Measurements from ENCODE around the gene ITPKB.

DNA sequence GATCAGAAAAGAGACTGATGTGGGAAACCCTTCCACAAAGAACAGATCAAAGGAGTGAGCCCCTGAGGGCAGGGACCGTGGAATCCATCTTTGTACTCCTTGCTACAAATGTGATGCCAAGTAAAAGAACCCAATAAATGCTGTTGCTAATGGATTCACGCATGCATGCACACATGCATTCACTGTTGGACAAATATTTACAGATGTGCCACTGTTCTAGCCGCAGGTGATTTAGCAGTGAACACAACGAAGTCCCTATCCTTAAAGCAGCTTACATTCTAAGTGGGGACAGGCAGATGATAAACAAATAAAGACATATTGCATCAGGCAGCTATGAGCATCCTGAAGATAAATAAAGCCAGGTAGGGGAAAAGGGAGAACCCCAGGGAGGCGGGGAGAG is 67.8 kb downstream of the ITPKB start:
- TF ChIP-seq CTCF (IDR thresholded peaks at IDR 0.05) (no peak), POLR2AphosphoS5 (IDR thresholded peaks at IDR 0.05; ENCODE audit: low read depth, low read length) (no peak), TCF12 (IDR thresholded peaks at IDR 0.05) (no peak), TAF1 (IDR thresholded peaks at IDR 0.05; ENCODE audit: borderline replicate concordance, low read depth, low read length) (no peak), ELF1 (IDR thresholded peaks at IDR 0.05) (no peak), RFX5 (IDR thresholded peaks at IDR 0.05; ENCODE audit: low read length) (no peak), JUND (IDR thresholded peaks at IDR 0.05) (no peak), MXI1 (IDR thresholded peaks at IDR 0.05; ENCODE audit: low read depth, low read length) (no peak), RAD21 (IDR thresholded peaks at IDR 0.05; ENCODE audit: low read length) (no peak)
- TF ChIP-seq, protein P1, sequence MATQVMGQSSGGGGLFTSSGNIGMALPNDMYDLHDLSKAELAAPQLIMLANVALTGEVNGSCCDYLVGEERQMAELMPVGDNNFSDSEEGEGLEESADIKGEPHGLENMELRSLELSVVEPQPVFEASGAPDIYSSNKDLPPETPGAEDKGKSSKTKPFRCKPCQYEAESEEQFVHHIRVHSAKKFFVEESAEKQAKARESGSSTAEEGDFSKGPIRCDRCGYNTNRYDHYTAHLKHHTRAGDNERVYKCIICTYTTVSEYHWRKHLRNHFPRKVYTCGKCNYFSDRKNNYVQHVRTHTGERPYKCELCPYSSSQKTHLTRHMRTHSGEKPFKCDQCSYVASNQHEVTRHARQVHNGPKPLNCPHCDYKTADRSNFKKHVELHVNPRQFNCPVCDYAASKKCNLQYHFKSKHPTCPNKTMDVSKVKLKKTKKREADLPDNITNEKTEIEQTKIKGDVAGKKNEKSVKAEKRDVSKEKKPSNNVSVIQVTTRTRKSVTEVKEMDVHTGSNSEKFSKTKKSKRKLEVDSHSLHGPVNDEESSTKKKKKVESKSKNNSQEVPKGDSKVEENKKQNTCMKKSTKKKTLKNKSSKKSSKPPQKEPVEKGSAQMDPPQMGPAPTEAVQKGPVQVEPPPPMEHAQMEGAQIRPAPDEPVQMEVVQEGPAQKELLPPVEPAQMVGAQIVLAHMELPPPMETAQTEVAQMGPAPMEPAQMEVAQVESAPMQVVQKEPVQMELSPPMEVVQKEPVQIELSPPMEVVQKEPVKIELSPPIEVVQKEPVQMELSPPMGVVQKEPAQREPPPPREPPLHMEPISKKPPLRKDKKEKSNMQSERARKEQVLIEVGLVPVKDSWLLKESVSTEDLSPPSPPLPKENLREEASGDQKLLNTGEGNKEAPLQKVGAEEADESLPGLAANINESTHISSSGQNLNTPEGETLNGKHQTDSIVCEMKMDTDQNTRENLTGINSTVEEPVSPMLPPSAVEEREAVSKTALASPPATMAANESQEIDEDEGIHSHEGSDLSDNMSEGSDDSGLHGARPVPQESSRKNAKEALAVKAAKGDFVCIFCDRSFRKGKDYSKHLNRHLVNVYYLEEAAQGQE (IDR thresholded peaks at IDR 0.05; ENCODE audit: low read depth, low read length): no peak
